H9 (cell line): ENCODE data around the gene HEATR5A. TPM values are rescaled to one million over a fixed set of nuclear protein-coding genes. Genes with fewer than 3 reads are reported as not detected.
A peak's percentile ranks its signal among the peaks of the same experiment; 100 is the strongest.

Source experiments
- DNase-seq: peaks from one replicate; pipeline ENCODE4 v3.0.0-alpha.2; 2017
- H2AFZ ChIP-seq: one replicate; pipeline ENCODE4 v1.6.1; 2013; ENCODE audit warnings: mild to moderate bottlenecking, low read length, control low read depth, moderate library complexity
- H2AK5ac ChIP-seq: 2 replicates; pipeline ENCODE4 v1.6.1; 2013; ENCODE audit warnings: low read length, control low read depth, mixed read lengths; ENCODE audit not compliant: insufficient read length
- H2BK120ac ChIP-seq: one replicate; pipeline ENCODE4 v1.6.1; 2013; ENCODE audit warnings: low read depth, mild to moderate bottlenecking, low read length, control low read depth, inconsistent platforms; ENCODE audit not compliant: poor library complexity, severe bottlenecking
- H2BK12ac ChIP-seq: 2 replicates; pipeline ENCODE4 v1.6.1; 2013; ENCODE audit warnings: low read length, control low read depth, mixed read lengths, low read depth; ENCODE audit not compliant: insufficient read length
- H2BK15ac ChIP-seq: 2 replicates; pipeline ENCODE4 v1.6.1; 2013; ENCODE audit warnings: low read depth, low read length, control low read depth
- H2BK20ac ChIP-seq: one replicate; pipeline ENCODE4 v1.6.1; 2013; ENCODE audit warnings: low read depth, mild to moderate bottlenecking, low read length, control low read depth, inconsistent platforms; ENCODE audit not compliant: poor library complexity, severe bottlenecking
- H2BK5ac ChIP-seq: 2 replicates; pipeline ENCODE4 v1.6.1; 2013; ENCODE audit warnings: low read length, control low read depth, mixed read lengths; ENCODE audit not compliant: insufficient read length
- H3K14ac ChIP-seq: 2 replicates; pipeline ENCODE4 v1.6.1; 2013; ENCODE audit warnings: low read length, control low read depth; ENCODE audit not compliant: insufficient read depth
- H3K18ac ChIP-seq: 2 replicates; pipeline ENCODE4 v1.6.1; 2013; ENCODE audit warnings: low read depth, mild to moderate bottlenecking, mixed read lengths, low read length, control low read depth; ENCODE audit not compliant: insufficient read length
- H3K23ac ChIP-seq: 2 replicates; pipeline ENCODE4 v1.6.1; 2013; ENCODE audit warnings: low read length, control low read depth, mixed read lengths, low read depth; ENCODE audit not compliant: insufficient read length
- H3K23me2 ChIP-seq: 2 replicates; pipeline ENCODE4 v1.6.1; 2013; ENCODE audit warnings: low read depth, mild to moderate bottlenecking, mixed read lengths, low read length, control low read depth; ENCODE audit not compliant: insufficient read length, poor library complexity, severe bottlenecking
- H3K27ac ChIP-seq: 2 replicates; pipeline ENCODE4 v1.5.1; 2013; ENCODE audit warnings: low read length, control low read depth, mixed read lengths, low read depth; ENCODE audit not compliant: insufficient read length
- H3K27me3 ChIP-seq: 2 replicates; pipeline ENCODE4 v1.6.1; 2013; ENCODE audit warnings: low read length, control low read depth, inconsistent platforms; ENCODE audit not compliant: insufficient read depth
- H3K4ac ChIP-seq: 2 replicates; pipeline ENCODE4 v1.6.1; 2013; ENCODE audit warnings: low read depth, mild to moderate bottlenecking, control low read depth, inconsistent platforms, low read length, moderate library complexity
- H3K4me1 ChIP-seq: 2 replicates; pipeline ENCODE4 v1.6.1; 2013; ENCODE audit warnings: low read length, control low read depth, inconsistent platforms; ENCODE audit not compliant: insufficient read depth
- H3K4me2 ChIP-seq: 2 replicates; pipeline ENCODE4 v1.6.1; 2013; ENCODE audit warnings: low read length, control low read depth, mixed read lengths; ENCODE audit not compliant: insufficient read length, insufficient read depth
- H3K56ac ChIP-seq: 2 replicates; pipeline ENCODE4 v1.6.1; 2013; ENCODE audit warnings: low read depth, mild to moderate bottlenecking, mixed read lengths, low read length, control low read depth; ENCODE audit not compliant: insufficient read length
- H3K79me1 ChIP-seq: 2 replicates; pipeline ENCODE4 v1.6.1; 2013; ENCODE audit warnings: low read depth, mild to moderate bottlenecking, moderate library complexity, low read length, control low read depth, inconsistent platforms; ENCODE audit not compliant: insufficient read depth, poor library complexity, severe bottlenecking
- H3K79me2 ChIP-seq: 2 replicates; pipeline ENCODE4 v1.6.1; 2013; ENCODE audit warnings: low read length, control low read depth, inconsistent platforms; ENCODE audit not compliant: insufficient read depth
- H3K9ac ChIP-seq: 2 replicates; pipeline ENCODE4 v1.6.1; 2013; ENCODE audit warnings: low read length, control low read depth, mixed read lengths; ENCODE audit not compliant: insufficient read length; ENCODE audit errors: extremely low read depth
- H3K9me3 ChIP-seq: one replicate; pipeline ENCODE4 v1.6.1; 2013; ENCODE audit warnings: low read depth, low read length, inconsistent platforms; ENCODE audit not compliant: control insufficient read depth
- H3T11ph ChIP-seq: one replicate; pipeline ENCODE4 v1.6.1; 2013; ENCODE audit warnings: mild to moderate bottlenecking, low read length, control low read depth, inconsistent platforms
- H4K20me1 ChIP-seq: one replicate; pipeline ENCODE4 v1.6.1; 2013; ENCODE audit not compliant: control insufficient read depth, insufficient read length, insufficient read depth
- H4K5ac ChIP-seq: 2 replicates; pipeline ENCODE4 v1.6.1; 2013; ENCODE audit warnings: low read depth, mild to moderate bottlenecking, mixed read lengths, low read length, control low read depth; ENCODE audit not compliant: insufficient read length
- H4K8ac ChIP-seq: replicated peaks from 2 replicates; pipeline ENCODE4 v1.6.1; 2013; ENCODE audit warnings: low read length, control low read depth, mixed read lengths, low read depth; ENCODE audit not compliant: insufficient read length
- H4K91ac ChIP-seq: 2 replicates; pipeline ENCODE4 v1.6.1; 2013; ENCODE audit warnings: low read depth, mild to moderate bottlenecking, moderate library complexity, mixed read lengths, low read length, control low read depth; ENCODE audit not compliant: insufficient read length
- H3K27ac Mint-ChIP-seq, 3 experiments: 2 replicates in 2 of 3; 3 replicates in 1 of 3; pipeline ENCODE4 v1.8.0; 2020 to 2021; ENCODE audit warnings: mixed read lengths in 3 of 3, mild to moderate bottlenecking in 1 of 3, moderate library complexity in 1 of 3
- H3K27me3 Mint-ChIP-seq: 2 replicates; pipeline ENCODE4 v1.8.0; 2021; ENCODE audit warnings: low read depth, mild to moderate bottlenecking, moderate library complexity, mixed read lengths
- H3K36me3 Mint-ChIP-seq, 3 experiments: 2 replicates in 2 of 3; 3 replicates in 1 of 3; pipeline ENCODE4 v1.8.0; 2020 to 2021; ENCODE audit warnings: low read depth in 3 of 3, mixed read lengths in 3 of 3; ENCODE audit not compliant: insufficient read depth in 1 of 3
- H3K4me1 Mint-ChIP-seq, 2 experiments: 2 replicates each; pipeline ENCODE4 v1.8.0; 2020; ENCODE audit warnings: mixed read lengths in 2 of 2
- H3K4me3 Mint-ChIP-seq, 2 experiments: 2 replicates in 1 of 2; 3 replicates in 1 of 2; pipeline ENCODE4 v1.8.0; 2020 to 2021; ENCODE audit warnings: mild to moderate bottlenecking in 2 of 2, mixed read lengths in 2 of 2, moderate library complexity in 1 of 2
- H3K9me3 Mint-ChIP-seq, 2 experiments: 2 replicates in 1 of 2; 3 replicates in 1 of 2; pipeline ENCODE4 v1.8.0; 2020; ENCODE audit warnings: mild to moderate bottlenecking in 2 of 2, mixed read lengths in 2 of 2, moderate library complexity in 1 of 2
- CTCF ChIP-seq: fragments of 200-600 bp; sonication (generic); conservative IDR thresholded peaks from 3 replicates; pipeline ENCODE4 v1.8.0; 2021; ENCODE audit warnings: antibody characterized with exemption, mild to moderate bottlenecking
- WGBS: extraction: QIAGEN DNeasy Blood & Tissue Kit; methylation state at CpG from one replicate; pipeline ENCODE4 v1.1.7; 2013; ENCODE audit warnings: missing lambda C conversion rate, low lambda C conversion rate, mixed read lengths; ENCODE audit not compliant: insufficient read length; ENCODE audit errors: extremely low coverage; 5-methylcytosine and 5-hydroxymethylcytosine counted together
- total RNA-seq: library from RNA; stranded (reverse); gene quantifications from 2 replicates; pipeline ENCODE4 v1.2.1, GENCODE V29; 2021

HEATR5A gene
- total RNA-seq, 1 experiment from 2014 or later, result 21.2 TPM

GRCh38 chr14:31319701-31320100 is 100.6 kb downstream of the HEATR5A start:
- no peak overlapping the region for H3T11ph ChIP-seq
- H3K23ac ChIP-seq, result no peak overlapping the region
- no peak for DNase-seq
- no peak overlapping the region for H2BK5ac ChIP-seq
- H2BK20ac ChIP-seq, result no peak overlapping the region
- no peak overlapping the region for H4K5ac ChIP-seq
- no peak for TF ChIP-seq CTCF
- H3K79me1 ChIP-seq, result no peaks in the 10 kb centered on the region
- H2AK5ac ChIP-seq, result no peak overlapping the region
- no peak overlapping the region for H2AFZ ChIP-seq
- no peaks in the 10 kb centered on the region for H3K9me3 ChIP-seq
- no peak overlapping the region for H3K9ac ChIP-seq
- Mint-ChIP-seq H3K27ac (peak overlapping the region in 2 of 3 experiments; percentile 13 to 65; a peak in 3 of 7 replicates), H3K36me3 (peaks cover 0 to 3% (median 2%) of the 10 kb centered on the region in 3 experiments; a peak in 4 of 7 replicates), H3K27me3 (no peaks in the 10 kb centered on the region; the same call in 1 of the 2 replicates), H3K4me1 (peaks cover 6% of the 10 kb centered on the region in 2 experiments), H3K4me3 (no peak overlapping the region), H3K9me3 (no peaks in the 10 kb centered on the region)
- H3K27ac ChIP-seq, result no peak overlapping the region
- no CpG with 5 or more reads among the region's 5 CpGs for WGBS
- no peak overlapping the region for H2BK120ac ChIP-seq
- H3K27me3 ChIP-seq, result no peaks in the 10 kb centered on the region
- no peak overlapping the region for H3K4me2 ChIP-seq
- H4K91ac ChIP-seq, result no peak overlapping the region
- H3K14ac ChIP-seq, result no peak overlapping the region
- H3K23me2 ChIP-seq, result no peaks in the 10 kb centered on the region
- no peak overlapping the region for H3K4ac ChIP-seq
- H3K56ac ChIP-seq, result no peak overlapping the region
- H3K79me2 ChIP-seq, result no peaks in the 10 kb centered on the region
- no peak overlapping the region for H2BK12ac ChIP-seq
- no peak overlapping the region for H2BK15ac ChIP-seq
- no peaks in the 10 kb centered on the region for H4K20me1 ChIP-seq
- no peak overlapping the region for H4K8ac ChIP-seq
- no peak overlapping the region for H3K18ac ChIP-seq
- H3K4me1 ChIP-seq, result no peaks in the 10 kb centered on the region
